GM13976 (cell line): Measurements from ENCODE around the gene TRIO.

Experiments used
- DNase-seq: peaks from one replicate; pipeline ENCODE4 v3.0.0; 2012; ENCODE audit warnings: low spot score
- CTCF ChIP-seq: IDR thresholded peaks from 2 replicates; pipeline ENCODE4 v1.5.1; 2012; ENCODE audit warnings: borderline replicate concordance, mild to moderate bottlenecking; ENCODE audit not compliant: insufficient read depth; ENCODE audit errors: extremely low read depth, missing control alignments, control extremely low read depth
- in situ Hi-C: fragments of 300-500 bp; cut with MboI; formaldehyde crosslinking; loops from one replicate; pipeline ENCODE4 v1.12.0; 2022; ENCODE audit warnings: low sequenced_read_pairs, mixed read lengths, inconsistent platforms; ENCODE audit not compliant: unreplicated experiment

TRIO gene

GRCh38 chr5:14237317-14238086, 94.4 kb downstream of the TRIO start:
- no peak for TF ChIP-seq CTCF
- in situ Hi-C loops: no loop called here
- no peak for DNase-seq

GRCh38 chr5:14238272-14238671, 95.1 kb downstream of the TRIO start:
- in situ Hi-C loops: no loop called here
- no peak for DNase-seq
- no peak for TF ChIP-seq CTCF

- DNase-seq: no peak
- no peak for TF ChIP-seq CTCF
- in situ Hi-C loops: no loop called here
These were observed 96.3 kb downstream of the TRIO start for GRCh38 chr5:14239404-14239803.

GRCh38 chr5:14239951-14240350, 96.8 kb downstream of the TRIO start:
- in situ Hi-C loops: no loop called here
- no peak for DNase-seq
- no peak for TF ChIP-seq CTCF

GRCh38 chr5:14240359-14240758, 97.2 kb downstream of the TRIO start:
- TF ChIP-seq CTCF: no peak
- no peak for DNase-seq
- in situ Hi-C loops: no loop called here

GRCh38 chr5:14241141-14241540, 98.0 kb downstream of the TRIO start:
- in situ Hi-C loops: no loop called here
- no peak for DNase-seq
- TF ChIP-seq CTCF: no peak
